HepG2 (cell line): Measurements from ENCODE around the gene CIROP. TPM values are rescaled to one million over a fixed set of nuclear protein-coding genes. Genes with fewer than 3 reads are reported as not detected.

Experiments used
- ARID2 ChIP-seq: sonication (generic); formaldehyde crosslinking; IDR thresholded peaks from 2 replicates; pipeline ENCODE4 v1.8.1; 2022; ENCODE audit warnings: mild to moderate bottlenecking, missing genetic modification reagents, borderline replicate concordance
- ATF1 ChIP-seq: IDR thresholded peaks from 2 replicates; pipeline ENCODE4 v1.6.1; 2016; ENCODE audit warnings: mild to moderate bottlenecking, control low read depth
- CC2D1A ChIP-seq: sonication (generic); formaldehyde crosslinking; IDR thresholded peaks from 2 replicates; pipeline ENCODE4 v1.8.1; 2023; ENCODE audit warnings: mild to moderate bottlenecking, missing genetic modification reagents
- HIVEP1 ChIP-seq: sonication (generic); formaldehyde crosslinking; IDR thresholded peaks from 2 replicates; pipeline ENCODE4 v1.4.0; 2020; ENCODE audit warnings: mild to moderate bottlenecking, missing genetic modification reagents
- JUNB ChIP-seq: sonication (generic); formaldehyde crosslinking; IDR thresholded peaks from 2 replicates; pipeline ENCODE4 v1.8.0; 2022; ENCODE audit warnings: missing genetic modification reagents, mild to moderate bottlenecking, borderline replicate concordance
- NFE2L1 ChIP-seq: sonication (generic); formaldehyde crosslinking; IDR thresholded peaks from 2 replicates; pipeline ENCODE4 v1.4.0; 2020; ENCODE audit warnings: missing genetic modification reagents, mild to moderate bottlenecking, borderline replicate concordance
- NFIC ChIP-seq: IDR thresholded peaks from 2 replicates; pipeline ENCODE4 v1.6.1; 2012; ENCODE audit warnings: mild to moderate bottlenecking, low read length, inconsistent platforms
- POLR2G ChIP-seq: fragments of 200-400 bp; formaldehyde crosslinking; IDR thresholded peaks from 2 replicates; pipeline ENCODE4 v1.6.1; 2018; ENCODE audit warnings: mild to moderate bottlenecking, low read depth, low read length, moderate library complexity
- RERE ChIP-seq: IDR thresholded peaks from 2 replicates; pipeline ENCODE4 v1.6.1; 2016; ENCODE audit warnings: low read depth, missing genetic modification reagents, missing compliant biosample characterization
- RFX5 ChIP-seq: IDR thresholded peaks from 2 replicates; pipeline ENCODE4 v1.6.1; 2011; ENCODE audit warnings: low read depth, low read length, improper control_type of control experiment
- TEAD3 ChIP-seq: optimal IDR thresholded peaks from 2 replicates; pipeline ENCODE3; 2016; ENCODE audit warnings: borderline replicate concordance
- TFE3 ChIP-seq: IDR thresholded peaks from 2 replicates; pipeline ENCODE4 v1.6.1; 2016
- U2AF1 ChIP-seq: fragments of 200-400 bp; formaldehyde crosslinking; optimal IDR thresholded peaks from 2 replicates; pipeline ENCODE3; 2017; ENCODE audit warnings: mild to moderate bottlenecking, low read depth, low read length
- ZMYM3 ChIP-seq: sonication (generic); formaldehyde crosslinking; IDR thresholded peaks from 2 replicates; pipeline ENCODE4 v1.5.1; 2020; ENCODE audit warnings: mild to moderate bottlenecking, missing genetic modification reagents
- ZMYM4 ChIP-seq: sonication (generic); formaldehyde crosslinking; IDR thresholded peaks from 2 replicates; pipeline ENCODE4 v1.8.1; 2023; ENCODE audit warnings: mild to moderate bottlenecking, missing genetic modification reagents
- ZNF234 ChIP-seq: sonication (generic); formaldehyde crosslinking; conservative IDR thresholded peaks from 2 replicates; pipeline ENCODE4 v1.5.1; 2020; ENCODE audit warnings: mild to moderate bottlenecking, missing genetic modification reagents
- ZNF251 ChIP-seq: sonication (generic); formaldehyde crosslinking; IDR thresholded peaks from 2 replicates; pipeline ENCODE4 v1.9.0; 2021; ENCODE audit warnings: mild to moderate bottlenecking, missing genetic modification reagents
- ZNF468 ChIP-seq: sonication (generic); formaldehyde crosslinking; IDR thresholded peaks from 2 replicates; pipeline ENCODE4 v1.8.0; 2022; ENCODE audit warnings: mild to moderate bottlenecking, moderate library complexity, missing genetic modification reagents
- ZNF501 ChIP-seq: sonication (generic); formaldehyde crosslinking; IDR thresholded peaks from 2 replicates; pipeline ENCODE4 v1.5.1; 2020; ENCODE audit warnings: mild to moderate bottlenecking, moderate library complexity, missing genetic modification reagents
- ZNF710 ChIP-seq: sonication (generic); formaldehyde crosslinking; IDR thresholded peaks from 2 replicates; pipeline ENCODE4 v1.5.0; 2020; ENCODE audit warnings: mild to moderate bottlenecking, missing genetic modification reagents, borderline replicate concordance
- ZNF776 ChIP-seq: sonication (generic); formaldehyde crosslinking; IDR thresholded peaks from 2 replicates; pipeline ENCODE4 v1.4.0; 2020; ENCODE audit warnings: mild to moderate bottlenecking, missing genetic modification reagents
- ZNF782 ChIP-seq: sonication (generic); formaldehyde crosslinking; IDR thresholded peaks from 2 replicates; pipeline ENCODE4 v1.4.0; 2020; ENCODE audit warnings: missing genetic modification reagents, mild to moderate bottlenecking, borderline replicate concordance
- polyA plus RNA-seq, 8 experiments: library from polyadenylated mRNA; depleted of rRNA in 3 of 8; stranded (reverse) in 7 of 8; unstranded in 1 of 8; fragments of >200 nt; fragmentation: Illumina TruSeq in 4 of 8; extraction: Trizol in 4 of 8; gene quantifications; 2 replicates each; pipeline versions ENCODE4 v1.2.1 to v1.2.3, GENCODE V29; 2011 to 2016; ENCODE audit warnings: low read depth in 4 of 8, missing spikeins in 1 of 8, mixed read lengths in 1 of 8; ENCODE audit not compliant: insufficient read depth in 1 of 8
- total RNA-seq, 5 experiments: library from RNA; depleted of rRNA; stranded (reverse); fragments of >200 nt; fragmentation: Illumina TruSeq; extraction: Trizol; gene quantifications; 2 replicates each; pipeline ENCODE4 v1.2.3, GENCODE V29; 2016; ENCODE audit warnings: low read depth in 1 of 5

The CIROP gene
- total and polyA plus RNA-seq, 2 of the 13 experiments (the other 11 are each of a cell fraction or from before 2014, with no cell fraction given): 0.07 TPM; not detected in 1

- TF ChIP-seq JUNB (CRISPR knock-in tag) (no peak), ZNF776 (peak; percentile 99), ZNF710 (CRISPR knock-in tag) (peak; percentile 86), ZNF251 (CRISPR knock-in tag) (peak; percentile 99), ZNF234 (no peak), TFE3 (CRISPR knock-in tag) (peak; percentile 82), ZNF782 (peak; percentile 100), ATF1 (CRISPR knock-in tag) (no peak), ZNF468 (CRISPR knock-in tag) (peak; percentile 88; the same call in 1 of the 2 replicates), U2AF1 (peak; percentile 55), CC2D1A (CRISPR knock-in tag) (no peak; the same call in 1 of the 2 replicates), ZMYM4 (peak; percentile 93), HIVEP1 (peak; percentile 98), ARID2 (CRISPR knock-in tag) (peak; percentile 91; the same call in 1 of the 2 replicates), ZNF501 (CRISPR knock-in tag) (peak; percentile 98), ZMYM3 (CRISPR knock-in tag) (peak; percentile 89), RERE (CRISPR knock-in tag) (peak; percentile 33; the same call in 1 of the 2 replicates), RFX5 (no peak; the same call in 1 of the 2 replicates), TEAD3 (CRISPR knock-in tag) (peak; percentile 41), NFE2L1 (CRISPR knock-in tag) (peak; percentile 97; the same call in 1 of the 2 replicates), NFIC (no peak), POLR2G (peak; percentile 98)
Measured at GRCh38 chr14:23094666-23095195, 10.1 kb downstream of the CIROP start, which contains the start of gene ACIN1 (continued).
